ENCODE data around the gene FRMD4A. TPM values are rescaled to one million over a fixed set of nuclear protein-coding genes. Genes with fewer than 3 reads are reported as not detected.
"Not testable (repeated sequence)": the region's sequence is repeated elsewhere in the genome, so short reads cannot be mapped to it uniquely, and the experiment has no call there.

Gene FRMD4A
- total RNA-seq, 1 experiment from 2014 or later: 60.8 TPM

DNA sequence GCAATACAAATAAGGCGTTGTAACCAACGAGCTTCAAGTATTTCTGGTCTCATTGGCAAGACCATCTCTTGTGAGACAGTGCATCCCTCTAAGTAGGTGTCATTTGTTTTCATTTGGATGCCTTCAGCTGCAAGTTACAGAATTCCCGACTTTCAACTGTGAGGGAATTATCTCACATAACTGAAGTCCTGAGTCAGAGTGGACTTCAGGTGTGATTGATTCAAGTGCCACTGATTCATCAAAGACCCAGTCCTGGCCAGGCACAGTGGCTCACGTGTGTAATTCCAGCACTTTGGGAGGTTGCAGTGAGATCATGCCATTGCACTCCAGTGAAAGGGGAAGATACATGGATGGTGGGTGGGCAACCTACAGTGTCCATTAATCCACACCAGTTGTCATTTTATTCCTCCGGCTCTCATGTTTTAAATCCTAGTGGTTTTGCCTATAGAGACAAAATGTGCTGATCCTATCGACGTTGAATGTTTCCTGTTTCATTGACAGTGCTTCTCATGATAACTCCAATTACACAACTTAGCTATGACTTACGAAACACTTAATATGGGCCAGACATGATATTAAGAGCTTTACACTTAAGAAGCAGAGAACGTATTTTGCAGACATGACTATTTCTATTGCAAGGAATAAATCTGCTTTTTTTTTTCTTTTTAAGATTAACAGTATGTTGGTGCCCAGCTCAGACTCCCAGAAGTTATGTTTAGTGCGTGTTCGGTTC, 268.0 kb downstream of the FRMD4A start:
- no peak for DNase-seq (ENCODE audit: low read depth)

- DNase-seq (ENCODE audit: low read depth): no peak
These were observed 270.2 kb downstream of the FRMD4A start for GRCh38 chr10:14060320-14061070.

DNA sequence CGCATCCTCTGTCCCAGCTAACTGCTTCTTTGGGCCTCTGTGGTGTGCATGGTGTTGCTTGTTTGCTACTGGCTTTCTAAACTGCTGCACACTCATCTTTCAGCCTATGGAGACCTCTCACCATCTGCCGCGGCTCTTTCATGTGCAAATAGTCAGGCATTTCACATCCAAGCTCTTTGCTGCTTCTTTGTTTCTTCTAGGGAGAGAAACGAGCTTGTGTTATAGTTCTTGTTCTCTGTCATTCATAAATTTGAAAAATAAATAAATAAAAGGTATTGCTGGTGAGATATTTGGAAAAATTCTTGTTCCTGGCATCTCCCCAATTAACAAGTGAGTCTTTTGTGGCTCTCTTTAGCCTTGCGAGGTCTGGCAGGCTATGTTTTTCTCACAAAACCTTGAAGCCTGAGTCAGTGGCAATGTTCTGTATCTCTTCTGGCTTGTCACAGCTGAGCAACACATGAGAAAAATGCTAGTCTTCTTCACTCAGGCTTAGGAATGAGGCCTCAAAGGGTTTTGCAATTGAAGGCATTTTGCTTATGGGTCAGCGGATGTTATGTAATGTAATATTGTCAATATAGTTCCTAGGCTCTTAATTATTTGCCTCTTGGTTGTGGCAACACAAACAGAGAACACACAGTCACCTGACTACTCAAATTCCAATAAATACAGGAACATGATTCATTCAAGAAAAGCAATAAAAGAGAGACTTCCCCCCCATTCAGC, 274.0 kb downstream of the FRMD4A start:
- DNase-seq (ENCODE audit: low read depth): no peak

DNA sequence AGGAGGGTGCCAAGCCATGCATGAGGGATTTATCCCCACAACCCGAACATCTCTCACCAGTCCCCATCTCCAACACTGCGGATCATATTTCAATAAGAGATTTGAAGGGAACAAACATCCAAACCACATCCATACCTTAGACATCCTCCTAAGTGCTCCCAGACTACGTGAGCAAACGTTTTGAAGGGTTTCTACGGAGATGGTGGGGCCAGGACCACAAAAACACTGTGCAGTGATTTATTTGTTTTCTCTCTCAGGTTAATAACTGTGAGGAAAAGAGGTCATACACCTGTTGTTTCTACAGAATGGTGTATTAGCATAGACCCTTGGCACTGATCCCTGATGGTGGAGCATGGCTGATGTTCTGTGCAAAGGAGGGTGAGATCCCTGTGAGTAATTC, 277.8 kb downstream of the FRMD4A start:
- DNase-seq (ENCODE audit: low read depth): no peak

- no peak for DNase-seq (ENCODE audit: low read depth)
These were observed 280.1 kb downstream of the FRMD4A start for GRCh38 chr10:14050598-14050997.

GRCh38 chr10:14048930-14049613, 281.7 kb downstream of the FRMD4A start:
- no peak for DNase-seq (ENCODE audit: low read depth)

GRCh38 chr10:14047431-14047830, 283.3 kb downstream of the FRMD4A start:
- DNase-seq (ENCODE audit: low read depth): no peak

DNA sequence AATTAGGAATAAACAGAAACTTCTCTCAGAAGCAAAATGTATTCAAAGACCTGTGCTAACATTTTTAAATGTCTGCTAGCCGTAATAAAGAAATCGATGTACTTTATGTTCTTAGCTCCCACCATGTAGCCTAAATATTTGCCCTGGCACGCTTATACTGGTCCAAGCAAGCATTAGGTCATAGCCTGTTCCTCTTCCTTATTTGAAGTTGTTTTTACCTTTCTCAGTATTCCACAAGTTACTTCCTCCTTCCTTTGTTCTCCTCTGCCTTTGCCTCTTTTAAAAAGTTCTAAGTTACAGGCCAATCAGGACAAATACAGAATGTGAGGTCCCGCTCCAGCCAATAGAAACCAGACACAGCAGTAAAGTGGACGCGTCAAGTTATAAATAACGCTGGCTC, 288.7 kb downstream of the FRMD4A start:
- DNase-seq (ENCODE audit: low read depth): not testable (repeated sequence)

- no peak for DNase-seq (ENCODE audit: low read depth)
These were observed 289.7 kb downstream of the FRMD4A start for GRCh38 chr10:14040787-14041631.

DNA sequence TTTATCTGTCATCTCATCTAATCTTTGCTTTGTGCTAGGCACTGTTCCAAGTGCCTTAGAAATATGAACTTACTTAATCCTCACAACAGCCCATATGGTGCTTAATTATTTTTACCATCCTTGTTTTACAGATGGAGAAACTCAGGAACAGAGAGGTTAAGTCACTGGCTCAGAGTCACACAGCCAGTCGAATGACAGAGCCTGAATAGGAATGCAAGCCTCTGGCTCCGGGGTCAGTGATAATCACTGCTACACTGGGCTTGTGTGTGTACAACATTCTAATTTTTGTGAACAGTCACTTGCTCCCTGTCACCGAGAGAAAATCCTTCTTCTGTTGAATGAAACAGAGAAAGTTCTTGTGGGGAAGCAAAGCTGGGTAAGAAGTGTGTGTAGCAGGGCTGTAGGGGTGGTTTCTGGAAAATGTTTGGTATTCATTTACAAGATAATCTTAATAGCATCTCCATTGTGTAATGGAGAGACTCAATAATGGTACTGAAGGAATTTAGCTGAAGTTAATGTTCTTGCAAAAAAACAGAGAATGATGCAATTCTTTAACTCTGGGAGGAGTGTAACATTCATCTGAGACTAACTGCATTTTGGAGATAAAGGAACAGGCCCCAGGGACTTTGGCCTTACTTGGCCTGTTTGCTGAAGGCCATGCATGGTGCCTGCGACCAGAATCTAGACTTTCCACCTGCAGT, 290.6 kb downstream of the FRMD4A start:
- no peak for DNase-seq (ENCODE audit: low read depth)

DNA sequence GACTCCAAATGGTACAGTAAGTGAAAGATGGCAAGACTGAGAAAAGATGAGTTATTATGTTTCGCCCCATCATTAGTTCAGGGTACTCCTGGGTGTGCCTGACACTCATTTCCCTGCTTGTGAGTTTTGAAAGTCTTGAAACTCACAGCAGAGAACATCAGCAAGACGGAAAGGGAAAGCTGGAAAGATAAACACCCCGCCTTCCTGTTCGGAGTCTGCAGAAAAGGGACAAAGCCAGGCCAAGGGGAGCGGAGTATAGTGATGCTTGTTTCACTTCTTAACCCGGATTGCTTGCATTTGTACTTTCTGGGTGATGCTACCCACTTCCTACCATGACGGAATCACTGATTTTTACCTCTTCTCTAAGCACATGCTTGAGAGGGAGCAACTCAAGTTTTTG, 294.5 kb downstream of the FRMD4A start:
- no peak for DNase-seq (ENCODE audit: low read depth)

DNA sequence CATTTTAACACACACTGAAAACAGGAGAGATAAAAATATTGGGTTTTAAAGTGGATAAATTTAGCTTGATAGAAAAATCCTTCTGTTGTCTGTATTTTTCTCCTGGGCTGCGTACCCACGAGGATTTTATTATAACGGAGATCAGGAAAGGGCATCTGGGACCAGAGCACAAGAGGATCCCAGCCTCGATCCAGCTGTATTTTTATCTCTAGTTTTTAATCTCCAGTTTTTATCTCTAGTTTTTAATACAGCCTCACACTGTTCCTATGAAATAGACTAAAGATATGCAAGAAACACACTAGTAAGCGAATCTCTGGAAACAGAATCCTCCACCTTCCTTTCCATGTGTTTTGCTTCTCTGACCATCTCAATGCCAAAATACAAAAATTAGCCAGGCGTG, 295.2 kb downstream of the FRMD4A start:
- DNase-seq (ENCODE audit: low read depth): no peak

GRCh38 chr10:14032406-14032998, 298.2 kb downstream of the FRMD4A start:
- DNase-seq (ENCODE audit: low read depth): peak; percentile 28

DNA sequence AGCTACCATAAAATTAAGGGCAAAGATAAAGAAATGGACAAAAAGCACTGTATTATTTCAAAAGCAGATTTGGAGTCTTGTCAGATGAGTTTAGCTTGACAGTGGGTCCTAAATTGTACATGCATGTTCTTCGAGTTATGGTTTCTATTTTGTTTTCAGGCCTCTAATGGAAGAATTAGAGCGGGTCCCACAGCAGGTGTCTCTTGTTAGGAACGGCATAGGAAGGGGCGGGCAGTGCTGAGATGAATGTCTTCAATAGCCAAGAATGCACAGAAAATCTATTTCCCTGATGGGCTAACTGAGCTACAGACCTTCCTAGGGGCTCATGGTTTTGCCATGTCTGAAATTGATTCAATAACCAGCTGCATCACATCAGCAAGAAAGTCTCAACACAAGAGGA, 304.4 kb downstream of the FRMD4A start:
- DNase-seq (ENCODE audit: low read depth): no peak

DNA sequence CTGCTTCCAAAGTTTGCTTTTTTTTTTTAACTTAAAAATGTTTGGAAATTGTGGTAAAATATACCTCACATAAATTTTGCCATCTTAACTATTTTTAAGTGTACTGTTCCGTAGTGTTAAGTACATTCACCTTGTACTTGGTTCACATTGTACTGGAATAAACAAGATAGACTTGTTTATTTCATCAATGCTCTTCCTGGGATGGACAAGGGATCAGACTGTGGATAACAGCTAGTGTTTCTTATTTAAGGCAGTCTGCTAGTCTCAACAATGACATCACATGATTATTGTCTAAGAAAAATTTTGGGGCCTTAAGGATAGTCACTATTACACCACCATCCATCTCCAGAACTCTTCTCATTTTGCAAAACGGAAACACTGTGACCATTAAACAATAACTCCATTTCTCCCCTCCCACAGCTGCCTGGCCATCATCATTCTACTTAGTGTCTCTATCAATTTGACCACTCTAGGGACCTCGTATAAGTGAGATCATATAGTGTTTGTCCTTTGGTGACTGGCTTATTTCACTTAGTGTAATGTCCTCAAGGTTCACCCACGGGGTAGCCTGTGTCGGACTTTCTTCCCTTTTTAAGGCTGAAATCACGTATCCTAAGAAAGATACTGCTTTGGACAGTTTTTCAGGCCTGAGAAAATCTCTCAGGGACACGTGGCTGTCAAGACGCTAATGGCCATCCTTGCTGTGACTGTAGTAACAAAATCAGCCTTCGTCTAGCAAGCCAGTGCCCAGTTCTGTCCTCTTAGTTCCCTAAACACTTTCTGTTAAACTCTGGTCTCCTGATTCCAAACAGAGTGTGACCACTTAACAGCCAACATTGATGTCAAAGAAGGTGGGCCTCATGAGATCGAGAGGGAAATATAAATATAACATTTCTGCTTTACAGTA, 305.2 kb downstream of the FRMD4A start:
- no peak for DNase-seq (ENCODE audit: low read depth)

- DNase-seq (ENCODE audit: low read depth): no peak
These were observed 306.2 kb downstream of the FRMD4A start for GRCh38 chr10:14024329-14025202.

- no peak for DNase-seq (ENCODE audit: low read depth)
These were observed 306.9 kb downstream of the FRMD4A start for GRCh38 chr10:14023673-14024328.
